Prostate gland (tissue), 2 donors: Measurements from ENCODE around the gene MED1. TPM values are rescaled to one million over a fixed set of nuclear protein-coding genes. Genes with fewer than 3 reads are reported as not detected.
"Not testable (repeated sequence)": the region's sequence is repeated elsewhere in the genome, so short reads cannot be mapped to it uniquely, and the experiment has no call there.

Experiments
- DNase-seq: peaks from one replicate; pipeline ENCODE4 v3.0.0-alpha.2; 2019; ENCODE audit warnings: low spot score
- H3K27ac ChIP-seq, 2 donors: fragments of 200-600 bp; sonication (generic); 2 replicates each; pipeline ENCODE4 v1.5.1; 2017 to 2019
- H3K27me3 ChIP-seq: fragments of 200-600 bp; sonication (generic); replicated peaks from 2 replicates; pipeline ENCODE4 v1.5.1; 2019; ENCODE audit not compliant: insufficient read depth
- H3K36me3 ChIP-seq, 2 donors: fragments of 200-600 bp; sonication (generic); 1 replicate in 1 of 2; 2 replicates in 1 of 2; pipeline versions ENCODE4 v1.5.1 to v1.8.1; 2017 to 2019
- H3K4me1 ChIP-seq: fragments of 200-600 bp; sonication (generic); replicated peaks from 2 replicates; pipeline ENCODE4 v1.5.1; 2019
- H3K4me3 ChIP-seq, 2 donors: fragments of 200-600 bp; sonication (generic); 2 replicates each; pipeline ENCODE4 v1.5.1; 2017 to 2019
- H3K9me3 ChIP-seq: fragments of 200-600 bp; sonication (generic); 2 replicates; pipeline ENCODE4 v1.5.1; 2017
- CTCF ChIP-seq, 4 experiments: fragments of 200-600 bp in 2 of 4; fragments of 450-650 bp in 2 of 4; sonication (generic) in 2 of 4; IDR thresholded peaks; 1 replicate in 3 of 4; 2 replicates in 1 of 4; pipeline ENCODE4 v1.5.1; 2016 to 2019; ENCODE audit warnings: antibody characterized with exemption in 4 of 4, mild to moderate bottlenecking in 2 of 4, moderate library complexity in 2 of 4
- POLR2A ChIP-seq: fragments of 450-650 bp; IDR thresholded peaks from one replicate; pipeline ENCODE4 v1.6.1; 2016; ENCODE audit warnings: antibody characterized with exemption, mild to moderate bottlenecking
- POLR2AphosphoS5 ChIP-seq: sonication (generic); formaldehyde crosslinking; IDR thresholded peaks from one replicate; pipeline ENCODE4 v1.6.1; 2017; ENCODE audit warnings: antibody characterized with exemption
- WGBS: methylation state at CpG from one replicate; pipeline ENCODE4 v1.1.5; 2018; 5-methylcytosine and 5-hydroxymethylcytosine counted together
- intact Hi-C: fragments of 100-400 bp; cut with DNase I; formaldehyde crosslinking; loops from one replicate; pipeline ENCODE4 v1.14.2; 2022
- total RNA-seq, 2 donors: library from RNA; depleted of rRNA; stranded (reverse); fragments of >200 nt; gene quantifications; one replicate each; pipeline ENCODE4 v1.1.0, GENCODE V29; 2016

The MED1 gene, protein sequence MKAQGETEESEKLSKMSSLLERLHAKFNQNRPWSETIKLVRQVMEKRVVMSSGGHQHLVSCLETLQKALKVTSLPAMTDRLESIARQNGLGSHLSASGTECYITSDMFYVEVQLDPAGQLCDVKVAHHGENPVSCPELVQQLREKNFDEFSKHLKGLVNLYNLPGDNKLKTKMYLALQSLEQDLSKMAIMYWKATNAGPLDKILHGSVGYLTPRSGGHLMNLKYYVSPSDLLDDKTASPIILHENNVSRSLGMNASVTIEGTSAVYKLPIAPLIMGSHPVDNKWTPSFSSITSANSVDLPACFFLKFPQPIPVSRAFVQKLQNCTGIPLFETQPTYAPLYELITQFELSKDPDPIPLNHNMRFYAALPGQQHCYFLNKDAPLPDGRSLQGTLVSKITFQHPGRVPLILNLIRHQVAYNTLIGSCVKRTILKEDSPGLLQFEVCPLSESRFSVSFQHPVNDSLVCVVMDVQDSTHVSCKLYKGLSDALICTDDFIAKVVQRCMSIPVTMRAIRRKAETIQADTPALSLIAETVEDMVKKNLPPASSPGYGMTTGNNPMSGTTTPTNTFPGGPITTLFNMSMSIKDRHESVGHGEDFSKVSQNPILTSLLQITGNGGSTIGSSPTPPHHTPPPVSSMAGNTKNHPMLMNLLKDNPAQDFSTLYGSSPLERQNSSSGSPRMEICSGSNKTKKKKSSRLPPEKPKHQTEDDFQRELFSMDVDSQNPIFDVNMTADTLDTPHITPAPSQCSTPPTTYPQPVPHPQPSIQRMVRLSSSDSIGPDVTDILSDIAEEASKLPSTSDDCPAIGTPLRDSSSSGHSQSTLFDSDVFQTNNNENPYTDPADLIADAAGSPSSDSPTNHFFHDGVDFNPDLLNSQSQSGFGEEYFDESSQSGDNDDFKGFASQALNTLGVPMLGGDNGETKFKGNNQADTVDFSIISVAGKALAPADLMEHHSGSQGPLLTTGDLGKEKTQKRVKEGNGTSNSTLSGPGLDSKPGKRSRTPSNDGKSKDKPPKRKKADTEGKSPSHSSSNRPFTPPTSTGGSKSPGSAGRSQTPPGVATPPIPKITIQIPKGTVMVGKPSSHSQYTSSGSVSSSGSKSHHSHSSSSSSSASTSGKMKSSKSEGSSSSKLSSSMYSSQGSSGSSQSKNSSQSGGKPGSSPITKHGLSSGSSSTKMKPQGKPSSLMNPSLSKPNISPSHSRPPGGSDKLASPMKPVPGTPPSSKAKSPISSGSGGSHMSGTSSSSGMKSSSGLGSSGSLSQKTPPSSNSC (N-terminal part only)
- total RNA-seq: 10 to 100 TPM; 22.9 to 39.7 TPM

DNA sequence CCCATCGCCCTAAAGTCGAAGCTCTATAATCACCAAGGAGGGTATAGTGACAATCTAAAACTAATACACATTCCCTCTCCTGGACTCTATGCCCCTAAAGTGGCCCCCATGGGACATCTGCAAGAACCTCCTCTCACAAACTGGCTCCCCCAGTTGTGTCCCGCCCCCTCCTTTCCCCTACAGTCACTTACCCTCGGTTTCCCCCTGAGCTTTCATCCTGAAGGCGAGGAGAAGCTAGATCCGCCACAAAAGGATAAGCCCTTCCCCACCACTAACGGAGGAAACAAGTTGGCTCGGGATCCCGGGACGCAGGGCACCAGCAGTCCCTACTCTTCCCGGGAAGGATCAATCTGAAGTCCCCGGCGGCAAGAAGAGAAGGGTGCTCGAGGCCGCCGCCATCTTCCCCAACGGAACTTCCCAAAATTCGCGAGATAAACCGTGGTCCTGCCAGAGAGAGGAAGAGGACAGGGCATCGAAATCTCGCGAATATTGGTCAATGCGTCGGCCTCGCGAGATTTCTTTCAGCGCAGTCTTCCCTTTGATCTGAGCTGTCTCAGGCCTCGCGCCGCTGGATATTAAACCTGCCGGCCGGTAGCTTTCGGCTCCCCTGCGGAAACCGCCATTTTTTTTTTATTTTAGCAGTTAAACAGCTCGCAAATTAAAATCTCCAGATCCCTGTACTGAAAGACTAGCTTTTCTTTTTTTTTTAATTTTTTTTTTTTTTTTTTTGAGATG lies at the start of gene MED1:
TSS of gene MED1 (minus strand) at position 417 of the 735 bp plus-strand sequence. CDS start at position 216, 201 bp downstream.
- under 1% methylated on average over 37 of the region's 37 CpGs for WGBS
- intact Hi-C loops: no loop called here

GRCh38 chr17:39496921-39497320 lies 45.9 kb upstream of the MED1 start:
- H3K4me3 ChIP-seq, intact Hi-C loops, H3K27ac ChIP-seq, DNase-seq, H3K4me1 ChIP-seq, H3K27me3 ChIP-seq, H3K9me3 ChIP-seq: not testable (repeated sequence)
- H3K36me3 ChIP-seq: peaks cover 0 to 20% of the 10 kb centered on the region in 2 donors
- 96% methylated on average over 12 of the region's 12 CpGs for WGBS

More for the DNA sequence above, at the start of gene MED1:
- H3K4me1 ChIP-seq: no peaks in the 10 kb centered on the region
- H3K27me3 ChIP-seq: no peaks in the 10 kb centered on the region
- H3K9me3 ChIP-seq: no peaks in the 10 kb centered on the region
- TF ChIP-seq POLR2A (peak; percentile 49), CTCF (IDR thresholded peaks at IDR 0.05) (peak in 1 of 4 experiments; percentile 10), POLR2AphosphoS5 (peak; percentile 95)
- H3K27ac ChIP-seq: peak within 1 kb of the TSS; percentile 62 to 72
- no peaks in the 10 kb centered on the region for H3K36me3 ChIP-seq
- H3K4me3 ChIP-seq: peak within 1 kb of the TSS; percentile 42 to 67
- peak; percentile 93 for DNase-seq

DNA sequence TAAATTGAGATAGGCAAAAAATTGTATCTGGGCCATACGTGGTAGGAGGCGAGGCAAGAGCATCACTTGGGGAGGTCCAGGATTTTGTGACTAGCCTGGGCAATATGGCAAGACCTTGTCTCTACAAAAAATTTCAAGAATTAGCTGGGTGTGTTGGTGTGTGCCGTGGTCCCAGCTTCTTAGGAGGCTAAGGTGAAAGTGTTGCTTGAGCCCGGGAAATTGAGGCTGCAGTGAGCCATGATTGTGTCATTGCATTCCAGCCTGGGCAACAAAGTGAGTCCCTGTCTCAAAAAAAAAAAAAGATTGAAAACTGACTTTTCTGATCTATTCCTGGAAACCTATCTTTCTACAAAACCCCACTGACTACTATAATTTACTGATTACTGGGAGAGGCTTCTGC lies 36.9 kb upstream of the MED1 start:
- intact Hi-C loops: no loop called here
- Histone ChIP-seq H3K4me1 (no peaks in the 10 kb centered on the region), H3K27me3 (no peaks in the 10 kb centered on the region), H3K36me3 (no peaks in the 10 kb centered on the region), H3K9me3 (no peaks in the 10 kb centered on the region), H3K4me3 (no peak overlapping the region), H3K27ac (no peak overlapping the region)
- DNase-seq: no peak
- WGBS: 97% methylated on average over 4 of the region's 4 CpGs
- TF ChIP-seq POLR2A (no peak), POLR2AphosphoS5 (no peak), CTCF (IDR thresholded peaks at IDR 0.05) (no peak)

DNA sequence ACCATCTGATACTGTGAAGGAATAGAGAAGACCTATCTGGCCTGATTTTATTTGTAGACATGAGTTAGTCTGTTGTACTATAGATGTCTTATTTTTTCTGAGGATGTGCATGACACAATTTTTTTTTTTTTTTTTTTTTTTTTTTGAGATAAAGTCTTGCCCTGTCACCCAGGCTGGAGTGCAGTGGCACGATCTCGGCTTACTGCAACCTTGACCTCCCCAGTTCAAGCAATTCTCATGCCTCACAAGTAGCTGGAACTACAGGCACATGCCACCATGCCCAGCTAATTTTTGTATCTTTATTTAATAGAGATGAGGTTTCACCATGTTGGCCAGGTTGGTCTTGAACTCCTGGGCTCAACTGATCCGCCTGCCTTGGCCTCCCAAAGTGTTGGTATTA lies 36.4 kb upstream of the MED1 start:
- intact Hi-C loops, H3K4me3 ChIP-seq, H3K27me3 ChIP-seq, H3K9me3 ChIP-seq, H3K27ac ChIP-seq, H3K36me3 ChIP-seq, DNase-seq, H3K4me1 ChIP-seq: not testable (repeated sequence)
- WGBS: 93% methylated on average over 3 of the region's 3 CpGs

DNA sequence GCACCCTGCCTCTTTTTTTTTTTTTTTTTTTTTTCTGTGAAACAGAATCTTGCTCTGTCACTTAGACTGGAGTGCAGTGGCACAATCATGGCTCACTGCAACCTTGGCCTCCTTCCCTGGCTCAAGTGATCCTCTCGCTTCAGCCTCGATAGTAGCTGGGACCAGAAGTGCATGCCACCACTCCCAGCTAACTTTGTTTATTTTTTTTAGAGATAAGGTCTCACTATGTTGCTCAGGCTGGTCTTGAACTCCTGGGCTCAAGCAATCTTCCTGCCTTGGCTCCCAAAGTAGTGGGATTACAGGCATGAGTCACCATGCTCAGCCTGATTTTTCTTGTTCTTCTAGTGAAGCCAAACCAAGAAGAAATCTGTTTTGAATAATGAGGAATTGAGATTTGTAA lies 35.2 kb upstream of the MED1 start:
- DNase-seq: no peak
- no peaks in the 10 kb centered on the region for H3K27me3 ChIP-seq
- H3K9me3 ChIP-seq: no peaks in the 10 kb centered on the region
- H3K4me1 ChIP-seq: no peaks in the 10 kb centered on the region
- no peak overlapping the region for H3K27ac ChIP-seq
- intact Hi-C loops: no loop called here
- no peaks in the 10 kb centered on the region for H3K36me3 ChIP-seq
- 55% methylated on average over 2 of the region's 2 CpGs for WGBS
- TF ChIP-seq POLR2AphosphoS5 (no peak), CTCF (IDR thresholded peaks at IDR 0.05) (no peak), POLR2A (no peak)
- H3K4me3 ChIP-seq: no peak overlapping the region
